Left ventricle myocardium superior (tissue), 1 donor: ENCODE measurements around the gene DOK3. TPM values are rescaled to one million over a fixed set of nuclear protein-coding genes. Genes with fewer than 3 reads are reported as not detected.
A peak's percentile ranks its signal among the peaks of the same experiment; 100 is the strongest.

Experiments
- ATAC-seq: fragments of 200-7000 bp; cut with Tn5 transposase; one replicate; pipeline ENCODE4 v1.9.1; 2020; ENCODE audit warnings: mild to moderate bottlenecking, moderate library complexity
- DNase-seq: peaks from one replicate; pipeline ENCODE4 v3.0.0-alpha.2; 2020
- intact Hi-C: fragments of 100-400 bp; cut with micrococcal nuclease; formaldehyde crosslinking; loops from one replicate; pipeline ENCODE4 v1.11.0; 2022
- total RNA-seq: library from RNA; stranded (reverse); fragmentation: NEBNext Ultra II Directional; extraction: Animal tissue kit (Norgen Biotek cat#: 25700); gene quantifications from one replicate; pipeline ENCODE4 v1.2.1, GENCODE V29; 2021
- donor health status: DM: no; HTN: yes; CAD: no; lungs with severe emphysema.

The DOK3 gene
- total RNA-seq, 1 donor from 2014 or later: 3.4 TPM

DNA sequence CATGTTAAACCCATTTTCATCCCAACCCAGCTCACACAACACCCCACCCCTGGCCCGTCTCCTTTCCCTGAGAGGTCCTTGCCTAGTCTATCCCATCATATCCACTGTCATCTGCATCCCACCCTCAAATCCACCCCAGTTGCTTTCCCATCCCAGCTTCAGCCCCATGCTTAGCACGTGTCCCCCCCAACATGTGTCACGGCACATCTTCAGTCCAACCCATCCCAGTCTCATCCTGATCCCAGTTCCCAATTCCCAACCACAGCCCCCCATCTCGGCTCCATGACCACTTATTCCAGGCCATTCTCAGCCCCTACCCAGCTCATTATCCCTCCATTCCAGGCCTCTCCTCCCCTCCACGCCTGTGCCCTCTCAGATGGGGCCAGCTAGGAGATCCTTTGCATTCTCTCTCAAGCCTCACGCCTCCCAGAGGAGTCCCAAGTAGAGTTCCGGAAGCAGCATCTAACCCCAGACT is 35.6 kb downstream of the DOK3 start:
- no peak for DNase-seq
- intact Hi-C loops: no loop called here
- no peak for ATAC-seq

- DNase-seq (peak; percentile 75), ATAC-seq (peak; percentile 49)
- intact Hi-C loops: no loop called here
Measured at GRCh38 chr5:177473443-177474001, 36.1 kb downstream of the DOK3 start, which contains the start of gene DBN1. TSS of gene DBN1 (minus strand) at chr5:177473634. CDS start at chr5:177473521, 113 bp downstream.

GRCh38 chr5:177472460-177473442 is 36.9 kb downstream of the DOK3 start:
- DNase-seq (peak; percentile 57), ATAC-seq (peak; percentile 3)
- intact Hi-C loops: no loop called here

DNA sequence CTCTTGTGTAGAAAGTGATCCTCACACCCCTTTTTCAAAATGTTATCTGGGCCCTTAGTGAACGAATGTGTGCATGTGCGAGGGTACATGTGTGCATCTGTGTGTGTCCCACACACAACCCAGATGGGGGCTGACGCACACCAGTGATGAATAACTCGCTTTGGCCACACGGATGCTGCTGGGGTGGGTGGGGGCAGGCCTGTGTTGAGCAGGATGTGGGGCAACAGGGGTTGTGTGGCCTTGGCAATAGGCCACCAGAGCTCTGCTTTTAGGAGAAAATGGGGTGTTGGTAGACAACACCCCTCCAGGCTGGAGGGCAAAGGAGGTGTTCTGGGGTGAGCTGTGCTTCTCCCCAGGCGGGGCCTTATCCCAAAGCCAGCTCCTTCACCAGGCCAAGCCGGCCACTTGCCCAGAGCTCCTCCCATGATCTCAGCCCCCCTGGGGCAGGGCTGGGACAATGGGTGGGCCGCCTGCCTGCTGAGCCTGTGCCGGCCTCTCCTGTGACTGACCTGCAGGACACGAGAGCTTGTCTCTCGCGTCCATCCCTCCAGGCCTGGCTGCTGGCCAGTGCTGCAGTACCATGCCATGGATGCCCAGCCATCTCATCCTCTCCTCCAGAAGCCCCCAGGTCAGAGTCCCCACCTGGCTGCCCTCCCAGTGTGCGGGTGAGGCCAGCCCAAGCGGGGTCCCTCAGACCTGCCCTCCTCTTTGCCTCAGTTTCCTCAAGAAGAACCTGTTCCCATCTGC is 37.8 kb downstream of the DOK3 start:
- DNase-seq (peak; percentile 83), ATAC-seq (peak; percentile 59)
- intact Hi-C loops: no loop called here

DNA sequence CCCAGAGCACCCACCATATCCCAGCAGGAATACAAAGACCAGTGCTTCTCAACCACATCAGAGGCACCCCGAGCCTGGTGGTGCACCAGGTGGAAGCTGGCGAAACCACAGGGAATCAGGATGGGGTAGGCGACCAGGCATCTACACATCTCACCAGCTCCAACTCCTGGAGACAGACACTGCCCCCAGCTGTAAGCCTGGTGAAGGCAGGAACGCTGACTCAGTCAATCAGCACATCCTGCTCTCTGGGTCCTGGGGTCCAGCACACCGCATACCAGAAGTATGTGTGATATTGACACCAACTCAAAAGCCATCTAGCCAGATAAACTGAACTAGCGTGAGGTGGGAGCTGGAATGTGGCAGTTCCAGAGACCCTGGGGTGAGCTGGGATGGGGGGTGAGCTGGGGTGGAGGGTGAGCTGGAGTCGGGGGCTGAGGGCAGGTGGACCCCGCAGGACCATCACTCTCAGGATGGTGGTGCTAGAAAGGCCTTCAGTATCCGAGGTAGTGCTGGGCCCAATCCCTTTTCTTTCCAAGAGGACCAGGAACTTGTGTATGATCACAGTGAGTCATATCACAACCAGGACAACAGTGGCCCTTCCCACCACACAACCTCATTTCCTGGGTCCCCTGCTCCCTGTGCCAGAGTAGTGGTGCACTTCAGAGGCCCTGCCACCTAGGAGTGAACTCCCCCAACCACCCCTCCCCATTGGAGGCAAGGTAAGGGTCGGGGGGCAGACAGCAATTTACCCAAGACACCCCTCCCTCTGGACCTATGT is 38.7 kb downstream of the DOK3 start:
- DNase-seq: no peak
- no peak for ATAC-seq
- intact Hi-C loops: no loop called here

DNA sequence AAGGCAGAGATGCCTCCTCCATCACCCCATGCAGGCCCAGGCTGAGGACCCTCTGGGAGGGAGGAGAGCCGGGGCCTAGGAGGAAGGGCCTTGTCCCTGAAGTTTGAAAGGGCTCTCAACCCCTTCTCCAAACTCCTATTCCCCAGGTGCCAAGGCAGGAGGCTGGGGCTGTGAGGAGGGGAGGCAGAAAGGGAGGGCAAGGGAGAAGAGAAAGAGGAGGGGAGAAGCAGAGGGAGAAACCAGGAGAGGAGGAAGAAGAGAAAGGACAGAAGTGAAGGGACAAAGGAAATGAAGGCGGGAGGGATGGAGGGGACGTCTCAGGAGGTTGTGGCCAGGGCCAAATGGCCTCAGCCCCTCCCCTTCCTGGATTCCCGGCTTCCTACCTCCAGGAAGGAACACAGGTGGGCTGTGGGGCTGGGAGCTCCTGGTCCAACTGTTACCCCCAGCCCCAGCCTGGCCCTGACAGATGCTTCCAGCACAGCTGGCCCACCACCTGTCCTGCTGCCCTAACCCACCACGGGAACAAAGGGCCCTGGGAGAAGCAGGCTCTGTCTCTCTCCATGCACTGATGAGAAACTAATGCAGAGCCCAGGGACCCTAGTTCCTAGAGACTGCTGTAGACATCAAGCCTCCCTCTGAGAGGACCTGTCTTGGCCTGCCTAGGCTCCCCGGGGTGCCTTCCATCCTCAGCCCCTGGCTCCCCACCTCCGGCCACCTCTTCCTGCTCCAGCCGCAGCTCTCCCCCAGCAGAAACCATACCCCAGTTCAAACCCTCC is 39.7 kb downstream of the DOK3 start:
- intact Hi-C loops: no loop called here
- no peak for ATAC-seq
- DNase-seq: peak; percentile 24

GRCh38 chr5:177468685-177469628 is 40.7 kb downstream of the DOK3 start:
- ATAC-seq (peak; percentile 61), DNase-seq (peak; percentile 79)

DNA sequence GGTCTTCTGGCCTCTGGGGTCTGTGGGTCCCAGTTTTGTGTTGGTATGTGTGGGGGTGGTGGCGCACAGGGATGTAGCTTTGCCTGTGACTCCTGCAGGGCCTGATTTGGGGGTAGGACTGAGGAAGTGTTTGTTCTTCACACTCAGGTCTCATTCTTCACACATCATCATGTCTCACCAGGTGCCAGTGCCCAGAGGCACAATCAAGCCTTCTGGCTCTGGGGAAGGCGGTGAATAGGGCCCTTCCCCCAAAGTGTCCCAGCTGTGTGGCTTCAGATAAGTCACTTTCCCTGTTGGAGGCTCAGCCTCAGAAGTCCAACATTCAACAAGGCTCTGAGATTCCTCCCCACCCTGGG is 41.3 kb downstream of the DOK3 start:
- intact Hi-C loops: no loop called here
- no peak for ATAC-seq
- DNase-seq: no peak

More at GRCh38 chr5:177468685-177469628, 40.7 kb downstream of the DOK3 start:
- intact Hi-C loops: no loop called here

DNA sequence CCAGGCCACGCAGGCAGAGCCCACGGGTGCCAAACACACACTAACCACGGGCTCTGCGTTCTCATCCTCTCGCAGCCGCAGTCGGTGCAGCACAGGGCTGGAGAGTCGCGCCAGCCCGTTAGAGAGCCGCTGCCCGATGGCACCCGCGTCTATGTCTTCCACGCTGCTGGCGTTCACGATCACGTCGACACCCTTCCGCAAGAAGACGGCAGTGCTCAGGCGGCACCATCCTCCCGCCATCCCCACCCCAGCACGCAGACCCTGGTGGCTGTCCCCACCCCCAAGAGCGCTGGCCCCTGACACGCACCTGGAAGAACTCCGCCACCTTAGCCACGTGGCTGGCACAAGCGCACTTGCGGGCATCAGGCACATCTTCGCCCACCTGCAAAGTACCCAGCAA is 42.2 kb downstream of the DOK3 start:
- intact Hi-C loops: no loop called here
- ATAC-seq (no peak), DNase-seq (no peak)

DNA sequence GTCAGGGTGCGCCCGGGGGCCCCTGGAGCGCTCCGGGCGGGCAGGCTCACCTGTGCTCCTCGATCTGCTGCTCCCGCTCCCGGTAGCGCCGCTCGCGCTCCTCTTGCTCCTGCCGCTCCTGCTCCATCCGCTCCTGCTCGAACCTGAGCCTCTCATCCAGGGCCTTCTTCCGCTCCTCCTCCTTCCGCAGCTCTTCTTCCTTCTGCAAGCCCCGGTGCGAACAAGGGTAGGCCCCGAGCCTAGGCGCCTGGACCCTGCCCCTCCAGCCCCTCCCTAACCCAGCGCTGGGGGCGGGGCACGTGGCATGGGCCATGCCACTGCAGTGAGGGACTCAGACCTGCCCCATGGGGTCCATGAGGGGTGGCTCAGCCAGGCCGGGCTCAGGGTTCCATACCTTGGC is 42.8 kb downstream of the DOK3 start:
- DNase-seq (no peak), ATAC-seq (no peak)
- intact Hi-C loops: no loop called here

- intact Hi-C loops: no loop called here
- DNase-seq: no peak
- ATAC-seq: no peak
Measured at GRCh38 chr5:177465044-177465443, 44.6 kb downstream of the DOK3 start.

GRCh38 chr5:177462021-177462670 is 47.5 kb downstream of the DOK3 start:
- ATAC-seq (peak; percentile 42), DNase-seq (peak; percentile 61)
- intact Hi-C loops: no loop called here

DNA sequence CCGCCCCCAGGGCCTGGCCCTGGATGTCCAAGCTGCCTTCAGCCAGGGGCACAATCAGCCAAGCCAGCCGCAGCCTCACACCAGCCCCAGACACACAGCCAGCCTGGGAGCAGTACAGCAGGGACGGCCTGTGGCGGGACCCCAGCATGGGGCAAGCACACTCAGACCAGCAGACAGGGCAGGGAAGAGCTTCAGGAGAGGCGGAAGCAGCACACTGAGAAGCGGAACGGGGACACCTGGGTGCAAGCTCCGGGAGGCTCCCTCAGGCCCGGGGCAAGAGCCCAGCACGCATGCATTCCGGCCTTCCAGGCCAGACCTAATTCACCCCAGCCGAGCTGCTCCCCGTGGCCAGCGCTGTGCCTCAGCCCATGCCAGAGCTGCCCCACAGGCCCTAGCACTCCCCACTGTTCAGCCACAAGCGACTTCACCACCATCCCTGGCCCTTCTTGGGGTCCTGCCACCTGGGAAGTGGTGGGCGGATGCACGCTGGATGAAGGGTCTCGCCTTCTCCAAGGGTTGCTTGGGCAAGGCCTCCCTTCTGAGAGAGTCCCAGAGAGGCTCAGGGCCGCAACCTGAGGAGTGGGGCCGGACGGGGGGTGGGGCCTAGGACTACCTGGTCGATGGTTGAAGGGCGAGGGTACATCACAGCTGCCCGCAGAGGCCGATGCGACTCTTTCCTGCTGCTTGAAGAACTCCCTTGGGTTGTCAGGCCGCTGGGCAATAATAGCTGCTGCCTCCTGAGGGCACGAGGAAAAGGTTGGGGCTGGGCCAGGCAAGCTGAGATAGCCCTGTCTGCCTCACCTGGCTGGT is 49.6 kb downstream of the DOK3 start:
- ATAC-seq: no peak
- no peak for DNase-seq
- intact Hi-C loops: no loop called here

GRCh38 chr5:177459357-177459756 is 50.3 kb downstream of the DOK3 start:
- intact Hi-C loops: no loop called here
- ATAC-seq (no peak), DNase-seq (no peak)

DNA sequence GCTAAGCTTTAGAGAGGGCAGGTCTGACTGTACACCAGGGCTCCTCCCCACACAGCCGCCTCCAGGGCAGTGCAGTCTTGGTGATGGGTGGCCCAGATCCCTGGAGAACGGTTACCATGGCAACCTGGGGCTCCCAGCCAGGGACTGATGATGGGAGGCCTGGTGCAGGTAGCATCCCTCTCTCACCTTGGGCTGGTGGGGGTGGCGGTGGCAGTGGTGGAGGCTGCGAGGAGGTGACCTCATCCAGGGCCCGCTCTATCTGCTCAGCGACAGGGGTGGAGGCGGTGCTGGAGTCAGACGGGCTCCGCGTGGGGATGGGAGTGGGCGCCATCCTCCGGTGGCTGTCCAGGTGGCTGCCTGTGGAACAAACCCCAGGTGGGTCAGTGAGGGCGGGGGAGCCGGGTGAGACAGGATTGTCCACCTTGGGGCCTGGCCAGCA is 50.7 kb downstream of the DOK3 start:
- no peak for ATAC-seq
- no peak for DNase-seq
- intact Hi-C loops: no loop called here
